MCF 10A (cell line): ENCODE results near the gene ARHGAP44. TPM values are rescaled to one million over a fixed set of nuclear protein-coding genes. Genes with fewer than 3 reads are reported as not detected.

Experiments
- BruUV-seq: library from RNA; stranded (reverse); fragments of 400-500 nt; replicated peaks from 2 replicates; lab custom pipeline; 2021; lab: Mats Ljungman, UMichigan
- CTCF ChIA-PET: fragments of 300-600 bp; sonication (Branson Sonifier 250); formaldehyde crosslinking; extraction: SDS; loops from one replicate; lab custom pipeline; 2021; ENCODE audit warnings: antibody characterized with exemption, inconsistent platforms; lab: Yijun Ruan, JAX
- POLR2A ChIA-PET: fragments of 300-600, 350-650 bp; sonication (Branson Sonifier 250); formaldehyde crosslinking; extraction: SDS; loops from one replicate; lab custom pipeline; 2020; ENCODE audit warnings: antibody characterized with exemption, inconsistent platforms; lab: Yijun Ruan, JAX
- DNase-seq: peaks from one replicate; pipeline ENCODE4 v3.0.0-alpha.2; 2018; ENCODE audit not compliant: unreplicated experiment
- H3K27ac Mint-ChIP-seq: one replicate; pipeline ENCODE4 v1.8.0; 2022; ENCODE audit warnings: mild to moderate bottlenecking, low read depth, mixed read lengths; ENCODE audit not compliant: unreplicated experiment
- H3K27me3 Mint-ChIP-seq: one replicate; pipeline ENCODE4 v1.8.0; 2022; ENCODE audit warnings: mixed read lengths; ENCODE audit not compliant: insufficient read depth, unreplicated experiment
- H3K36me3 Mint-ChIP-seq: one replicate; pipeline ENCODE4 v1.8.0; 2022; ENCODE audit warnings: mild to moderate bottlenecking, moderate library complexity, mixed read lengths; ENCODE audit not compliant: insufficient read depth, unreplicated experiment
- H3K4me1 Mint-ChIP-seq: one replicate; pipeline ENCODE4 v1.8.0; 2022; ENCODE audit warnings: mixed read lengths; ENCODE audit not compliant: insufficient read depth, unreplicated experiment
- H3K4me3 Mint-ChIP-seq: one replicate; pipeline ENCODE4 v1.8.0; 2022; ENCODE audit warnings: mild to moderate bottlenecking, moderate library complexity, mixed read lengths; ENCODE audit not compliant: unreplicated experiment
- H3K9me3 Mint-ChIP-seq: one replicate; pipeline ENCODE4 v1.8.0; 2022; ENCODE audit warnings: mixed read lengths; ENCODE audit not compliant: unreplicated experiment
- intact Hi-C: fragments of 100-400 bp; cut with micrococcal nuclease; formaldehyde crosslinking; loops from 2 replicates; pipeline ENCODE4 v1.14.1; 2022
- total RNA-seq: library from RNA; stranded (reverse); gene quantifications from 2 replicates; pipeline ENCODE4 v1.2.3, GENCODE V29; 2022
- TF ChIP-seq, protein P1 (sequence below): fragments of 200-600 bp; IDR thresholded peaks from one replicate; pipeline ENCODE4 v1.8.0; 2022; ENCODE audit warnings: antibody characterized with exemption, mild to moderate bottlenecking; ENCODE audit not compliant: unreplicated experiment

The ARHGAP44 gene
- total RNA-seq, 1 experiment from 2014 or later, result 1.3 TPM

DNA sequence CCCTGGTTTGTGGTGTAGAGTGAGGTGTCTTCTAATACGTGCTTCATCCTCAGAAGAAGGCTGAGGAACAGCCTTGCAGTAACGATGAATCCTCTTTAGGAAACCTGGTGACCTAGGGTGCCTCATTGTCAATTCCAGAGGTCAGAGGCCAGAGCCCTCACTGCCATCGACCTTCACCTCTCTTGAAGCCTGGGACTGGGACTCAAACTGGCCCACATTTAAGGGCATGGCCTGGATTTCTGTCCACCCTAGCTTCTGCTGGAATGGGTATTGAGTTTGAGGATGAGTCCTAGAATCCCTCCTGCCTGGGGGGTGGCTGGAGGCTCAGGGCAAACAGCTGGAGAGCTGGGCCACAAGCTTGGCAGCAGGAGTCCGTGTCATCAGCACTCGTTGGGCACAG, 189.9 kb downstream of the ARHGAP44 start:
- Mint-ChIP-seq H3K36me3 (no peaks in the 10 kb centered on the region), H3K4me1 (peaks cover 12% of the 10 kb centered on the region), H3K4me3 (no peak overlapping the region), H3K9me3 (no peaks in the 10 kb centered on the region), H3K27ac (no peak overlapping the region), H3K27me3 (no peaks in the 10 kb centered on the region)
- no peak for DNase-seq
- TF ChIP-seq, protein P1, sequence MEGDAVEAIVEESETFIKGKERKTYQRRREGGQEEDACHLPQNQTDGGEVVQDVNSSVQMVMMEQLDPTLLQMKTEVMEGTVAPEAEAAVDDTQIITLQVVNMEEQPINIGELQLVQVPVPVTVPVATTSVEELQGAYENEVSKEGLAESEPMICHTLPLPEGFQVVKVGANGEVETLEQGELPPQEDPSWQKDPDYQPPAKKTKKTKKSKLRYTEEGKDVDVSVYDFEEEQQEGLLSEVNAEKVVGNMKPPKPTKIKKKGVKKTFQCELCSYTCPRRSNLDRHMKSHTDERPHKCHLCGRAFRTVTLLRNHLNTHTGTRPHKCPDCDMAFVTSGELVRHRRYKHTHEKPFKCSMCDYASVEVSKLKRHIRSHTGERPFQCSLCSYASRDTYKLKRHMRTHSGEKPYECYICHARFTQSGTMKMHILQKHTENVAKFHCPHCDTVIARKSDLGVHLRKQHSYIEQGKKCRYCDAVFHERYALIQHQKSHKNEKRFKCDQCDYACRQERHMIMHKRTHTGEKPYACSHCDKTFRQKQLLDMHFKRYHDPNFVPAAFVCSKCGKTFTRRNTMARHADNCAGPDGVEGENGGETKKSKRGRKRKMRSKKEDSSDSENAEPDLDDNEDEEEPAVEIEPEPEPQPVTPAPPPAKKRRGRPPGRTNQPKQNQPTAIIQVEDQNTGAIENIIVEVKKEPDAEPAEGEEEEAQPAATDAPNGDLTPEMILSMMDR, result no peak
- ChIA-PET CTCF (interaction anchor here (0.6 to 1.3 kb wide), 3 partner anchors 23 to 317 kb away, joined by 3 read pairs; no protein-coding TSS in a partner anchor), POLR2A (no interaction called here)
- BruUV-seq, result no TSS peak
- intact Hi-C loops, result no loop called here

DNA sequence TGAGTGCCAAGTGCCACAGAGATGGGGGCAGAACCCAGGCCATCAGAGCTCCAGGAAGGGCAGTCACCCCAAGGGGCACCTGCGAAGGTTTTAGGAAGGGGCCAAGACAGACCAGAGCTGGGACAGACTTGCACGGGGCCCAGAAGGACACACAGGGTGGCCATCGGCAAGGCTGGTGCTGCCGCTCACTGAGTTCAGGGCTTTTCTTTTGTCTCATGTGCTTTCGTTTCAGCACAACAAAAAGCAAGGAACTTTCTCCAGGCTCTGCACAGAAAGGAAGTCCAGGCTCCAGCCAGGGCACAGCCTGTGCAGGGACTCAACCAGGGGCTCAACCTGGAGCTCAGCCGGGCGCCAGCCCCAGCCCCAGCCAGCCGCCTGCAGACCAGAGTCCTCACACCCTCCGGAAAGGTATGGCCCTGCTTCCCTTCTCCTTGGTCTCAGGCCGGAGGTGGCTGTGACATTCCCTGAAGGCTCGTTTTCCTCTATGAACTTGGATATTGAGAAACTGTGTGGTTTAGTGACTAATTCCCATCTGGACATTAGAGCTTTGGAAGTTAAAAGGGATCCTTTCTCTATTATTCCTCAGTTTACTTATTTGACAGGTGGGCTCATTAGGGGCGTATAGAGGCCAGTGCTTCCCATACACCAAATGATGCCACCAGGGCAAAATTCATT, 190.7 kb downstream of the ARHGAP44 start:
- intact Hi-C loops, result no loop called here
- Mint-ChIP-seq H3K4me1 (peaks cover 17% of the 10 kb centered on the region), H3K36me3 (no peaks in the 10 kb centered on the region), H3K9me3 (no peaks in the 10 kb centered on the region), H3K27me3 (no peaks in the 10 kb centered on the region), H3K27ac (no peak overlapping the region), H3K4me3 (no peak overlapping the region)
- POLR2A ChIA-PET, result no interaction called here
- TF ChIP-seq, protein P1, result no peak
- no TSS peak for BruUV-seq
- DNase-seq, result no peak
- CTCF ChIA-PET, result interaction anchor here (0.6 to 1.3 kb wide), 6 partner anchors 15 to 318 kb away, joined by 3 to 5 read pairs (median 3); no protein-coding TSS in a partner anchor

DNA sequence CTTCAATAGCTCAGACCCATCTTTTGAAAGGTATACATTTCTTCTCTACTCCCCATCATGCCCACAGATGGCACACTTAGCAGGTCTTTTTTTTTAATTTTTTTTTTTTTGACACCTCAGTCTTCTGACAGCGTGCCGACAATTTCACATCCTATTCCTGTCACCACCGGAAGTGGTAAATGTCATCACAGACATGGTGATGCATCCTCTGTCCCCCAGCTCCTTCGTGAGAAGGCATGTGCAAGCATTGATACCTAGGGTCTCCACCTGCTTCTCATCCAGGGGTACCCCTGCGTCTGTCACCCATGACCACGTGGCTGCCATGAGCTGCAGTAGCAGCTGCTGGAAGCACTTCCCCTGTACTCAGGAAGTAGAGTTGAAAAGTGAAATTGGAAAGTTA, 192.9 kb downstream of the ARHGAP44 start:
- TF ChIP-seq, protein P1, result no peak
- intact Hi-C loops, result no loop called here
- H3K4me1 Mint-ChIP-seq, result peaks cover 16% of the 10 kb centered on the region
- no peaks in the 10 kb centered on the region for H3K27me3 Mint-ChIP-seq
- CTCF ChIA-PET, result interaction anchor here (0.6 to 1.1 kb wide), 4 partner anchors 11 to 54 kb away, joined by 3 to 4 read pairs (median 3); no protein-coding TSS in a partner anchor
- no peaks in the 10 kb centered on the region for H3K36me3 Mint-ChIP-seq
- H3K4me3 Mint-ChIP-seq, result no peak overlapping the region
- BruUV-seq, result no TSS peak
- H3K9me3 Mint-ChIP-seq, result no peaks in the 10 kb centered on the region
- POLR2A ChIA-PET, result no interaction called here
- no peak overlapping the region for H3K27ac Mint-ChIP-seq
- no peak for DNase-seq

DNA sequence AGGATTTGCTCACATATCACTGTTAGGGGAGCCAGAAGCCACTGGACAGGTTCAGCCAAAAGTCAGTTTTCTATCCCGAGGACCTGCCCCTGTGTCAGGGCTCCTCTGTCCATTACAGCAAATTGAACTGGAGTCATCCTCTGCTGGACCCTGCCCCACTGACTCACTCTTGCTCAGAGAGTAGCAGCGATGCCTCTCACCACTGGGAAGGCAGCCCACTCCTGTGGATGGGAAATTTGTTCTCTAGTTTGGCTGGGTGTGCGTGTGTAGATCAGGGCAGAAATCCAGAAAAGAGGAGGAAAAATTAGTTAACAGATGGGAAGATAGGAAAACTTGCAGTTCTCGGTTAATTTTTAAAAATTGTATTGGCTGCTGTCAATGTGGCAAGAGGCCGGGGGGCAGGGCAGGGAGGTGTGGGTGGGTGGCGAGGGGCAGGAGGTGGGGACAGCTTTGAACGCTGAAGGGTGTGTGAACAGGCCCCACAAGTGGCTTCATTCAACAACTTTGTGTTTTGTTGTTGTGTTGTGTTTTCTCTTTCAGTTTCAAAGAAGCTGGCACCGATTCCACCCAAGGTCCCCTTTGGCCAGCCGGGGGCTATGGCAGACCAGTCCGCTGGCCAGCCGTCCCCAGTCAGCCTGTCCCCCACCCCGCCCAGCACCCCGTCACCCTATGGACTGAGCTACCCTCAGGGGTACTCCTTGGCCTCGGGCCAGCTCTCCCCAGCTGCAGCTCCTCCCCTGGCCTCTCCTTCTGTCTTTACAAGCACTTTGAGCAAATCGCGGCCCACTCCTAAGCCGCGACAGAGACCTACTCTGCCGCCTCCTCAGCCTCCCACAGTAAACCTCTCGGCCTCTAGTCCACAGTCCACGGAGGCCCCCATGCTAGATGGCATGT, 194.9 kb downstream of the ARHGAP44 start:
- no TSS peak for BruUV-seq
- Mint-ChIP-seq H3K4me3 (no peak overlapping the region), H3K4me1 (peaks cover 10% of the 10 kb centered on the region), H3K27me3 (no peaks in the 10 kb centered on the region), H3K36me3 (peaks cover 9% of the 10 kb centered on the region), H3K27ac (peak overlapping the region; percentile 42), H3K9me3 (no peaks in the 10 kb centered on the region)
- CTCF ChIA-PET, result interaction anchor here (0.8 to 1.1 kb wide), 3 partner anchors 19 to 201 kb away, joined by 3 to 5 read pairs (median 3); no protein-coding TSS in a partner anchor
- peak; percentile 35 for DNase-seq
- intact Hi-C loops, result no loop called here
- TF ChIP-seq, protein P1, result no peak
- POLR2A ChIA-PET, result no interaction called here
